Hepatocyte (in vitro differentiated cells): ENCODE data around the gene FADS1. TPM values are rescaled to one million over a fixed set of nuclear protein-coding genes. Genes with fewer than 3 reads are reported as not detected.

ENCODE experiments used
- DNase-seq: peaks from one replicate; pipeline ENCODE4 v3.0.0-alpha.2; 2016; ENCODE audit warnings: low spot score
- H2AFZ ChIP-seq: fragments of 200-600 bp; sonication (generic); 2 replicates; pipeline ENCODE4 v1.6.0; 2016; ENCODE audit warnings: antibody characterized with exemption, mild to moderate bottlenecking
- H3K27ac ChIP-seq: fragments of 200-600 bp; sonication (generic); 2 replicates; pipeline ENCODE4 v1.5.1; 2016; ENCODE audit warnings: mild to moderate bottlenecking
- H3K27me3 ChIP-seq: fragments of 200-600 bp; sonication (generic); 2 replicates; pipeline ENCODE4 v1.6.1; 2016
- H3K36me3 ChIP-seq: fragments of 200-600 bp; sonication (generic); replicated peaks from 2 replicates; pipeline ENCODE4 v1.5.1; 2016; ENCODE audit warnings: low read depth; ENCODE audit not compliant: insufficient read depth
- H3K4me1 ChIP-seq: fragments of 200-600 bp; sonication (generic); 2 replicates; pipeline ENCODE4 v1.5.1; 2016; ENCODE audit warnings: mild to moderate bottlenecking, moderate library complexity; ENCODE audit not compliant: insufficient read depth
- H3K4me2 ChIP-seq: fragments of 200-600 bp; sonication (generic); 2 replicates; pipeline ENCODE4 v1.6.0; 2016
- H3K4me3 ChIP-seq: fragments of 200-600 bp; sonication (generic); 2 replicates; pipeline ENCODE4 v1.5.1; 2016; ENCODE audit warnings: mild to moderate bottlenecking
- H3K79me2 ChIP-seq: fragments of 200-600 bp; sonication (generic); 2 replicates; pipeline ENCODE4 v1.6.0; 2017; ENCODE audit warnings: mild to moderate bottlenecking
- H3K9me2 ChIP-seq: fragments of 200-600 bp; sonication (generic); replicated peaks from 2 replicates; pipeline ENCODE4 v1.6.0; 2017; ENCODE audit warnings: mild to moderate bottlenecking; ENCODE audit not compliant: insufficient read depth
- H3K9me3 ChIP-seq: fragments of 200-600 bp; sonication (generic); 2 replicates; pipeline ENCODE4 v1.5.1; 2016; ENCODE audit warnings: low read depth, mild to moderate bottlenecking
- H4K20me1 ChIP-seq: fragments of 200-600 bp; sonication (generic); 2 replicates; pipeline ENCODE4 v1.6.0; 2016; ENCODE audit warnings: mild to moderate bottlenecking; ENCODE audit not compliant: insufficient read depth, poor library complexity, severe bottlenecking
- CTCF ChIP-seq: fragments of 200-600 bp; sonication (generic); IDR thresholded peaks from 2 replicates; pipeline ENCODE4 v1.5.1; 2016; ENCODE audit warnings: antibody characterized with exemption, mild to moderate bottlenecking; ENCODE audit not compliant: poor library complexity
- EZH2 ChIP-seq: fragments of 200-600 bp; sonication (generic); IDR thresholded peaks from 2 replicates; pipeline ENCODE4 v1.6.1; 2016; ENCODE audit warnings: antibody characterized with exemption, mild to moderate bottlenecking, borderline replicate concordance
- EZH2phosphoT487 ChIP-seq: fragments of 200-600 bp; sonication (generic); IDR thresholded peaks from one replicate; pipeline ENCODE4 v1.6.1; 2018; ENCODE audit warnings: antibody characterized with exemption, mild to moderate bottlenecking, low read depth, moderate library complexity; ENCODE audit not compliant: unreplicated experiment, severe bottlenecking
- WGBS: methylation state at CpG from one replicate; pipeline ENCODE4 v1.1.6; 2016; ENCODE audit warnings: low lambda C conversion rate; ENCODE audit errors: missing lambda C conversion rate; 5-methylcytosine and 5-hydroxymethylcytosine counted together
- polyA plus RNA-seq: library from polyadenylated mRNA; unstranded; fragments of >200 nt; fragmentation: Nextera tagmentation; extraction: Ambion mirVana; gene quantifications from 2 replicates; pipeline ENCODE4 v1.2.1, GENCODE V29; 2016
- total RNA-seq: library from RNA; depleted of rRNA; stranded (reverse); fragments of >200 nt; gene quantifications from 2 replicates; pipeline ENCODE4 v1.2.3, GENCODE V29; 2014

The FADS1 gene
- total and polyA plus RNA-seq, 2 experiments from 2014 or later: 151 to 230 TPM

- Histone ChIP-seq H2AFZ (no peak overlapping the region), H3K9me2 (no peaks in the 10 kb centered on the region), H4K20me1 (no peaks in the 10 kb centered on the region), H3K9me3 (no peaks in the 10 kb centered on the region), H3K79me2 (no peaks in the 10 kb centered on the region), H3K4me1 (no peaks in the 10 kb centered on the region), H3K36me3 (no peaks in the 10 kb centered on the region), H3K27ac (no peak overlapping the region), H3K4me3 (no peak overlapping the region), H3K27me3 (no peaks in the 10 kb centered on the region), H3K4me2 (no peak overlapping the region)
- TF ChIP-seq EZH2phosphoT487 (no peak), CTCF (no peak), EZH2 (no peak)
- no peak for DNase-seq
- whole genome bisulfite sequencing: 81% methylated on average over 7 of the region's 7 CpGs
Measured at GRCh38 chr11:61784506-61784805, 32.3 kb downstream of the FADS1 start.

GRCh38 chr11:61783717-61784505 is 32.9 kb downstream of the FADS1 start:
- no peak for DNase-seq
- H3K36me3 ChIP-seq: no peaks in the 10 kb centered on the region
- H3K27me3 ChIP-seq: no peaks in the 10 kb centered on the region
- no peaks in the 10 kb centered on the region for H3K9me2 ChIP-seq
- H3K4me2 ChIP-seq: no peak overlapping the region
- TF ChIP-seq EZH2phosphoT487 (no peak), CTCF (no peak), EZH2 (no peak)
- no peak overlapping the region for H2AFZ ChIP-seq
- H3K79me2 ChIP-seq: no peaks in the 10 kb centered on the region
- H3K27ac ChIP-seq: no peak overlapping the region
- H4K20me1 ChIP-seq: no peaks in the 10 kb centered on the region
- no peaks in the 10 kb centered on the region for H3K9me3 ChIP-seq
- 71% methylated on average over 13 of the region's 13 CpGs for WGBS
- no peak overlapping the region for H3K4me3 ChIP-seq
- H3K4me1 ChIP-seq: no peaks in the 10 kb centered on the region

- Histone ChIP-seq H4K20me1 (no peaks in the 10 kb centered on the region), H3K27me3 (no peaks in the 10 kb centered on the region), H2AFZ (no peak overlapping the region), H3K4me2 (no peak overlapping the region), H3K4me1 (no peaks in the 10 kb centered on the region), H3K9me3 (no peaks in the 10 kb centered on the region), H3K9me2 (no peaks in the 10 kb centered on the region), H3K79me2 (no peaks in the 10 kb centered on the region), H3K36me3 (no peaks in the 10 kb centered on the region), H3K4me3 (no peak overlapping the region), H3K27ac (no peak overlapping the region)
- TF ChIP-seq EZH2phosphoT487 (no peak), EZH2 (no peak), CTCF (no peak)
- DNase-seq: no peak
- WGBS: 69% methylated on average over 11 of the region's 11 CpGs
Measured at GRCh38 chr11:61782841-61783240, 34.0 kb downstream of the FADS1 start.

GRCh38 chr11:61782299-61782698 is 34.5 kb downstream of the FADS1 start:
- Histone ChIP-seq H3K36me3 (no peaks in the 10 kb centered on the region), H3K9me2 (no peaks in the 10 kb centered on the region), H3K27ac (no peak overlapping the region), H3K4me3 (no peak overlapping the region), H3K4me1 (no peaks in the 10 kb centered on the region), H3K79me2 (no peaks in the 10 kb centered on the region), H3K9me3 (no peaks in the 10 kb centered on the region), H4K20me1 (no peaks in the 10 kb centered on the region), H2AFZ (no peak overlapping the region), H3K27me3 (no peaks in the 10 kb centered on the region), H3K4me2 (no peak overlapping the region)
- DNase-seq: no peak
- TF ChIP-seq EZH2 (no peak), CTCF (no peak), EZH2phosphoT487 (no peak)
- WGBS: 86% methylated on average over 3 of the region's 3 CpGs
